VCaP (cell line): ENCODE results near the gene LMO2.
"Not testable (repeated sequence)": the region's sequence is repeated elsewhere in the genome, so short reads cannot be mapped to it uniquely, and the experiment has no call there.

Experiments
- H3K27ac ChIP-seq: fragments of 450-650 bp; 2 replicates; pipeline ENCODE4 v1.5.1; 2017
- TF ChIP-seq, protein P1 (sequence below): fragments of 450-650 bp; conservative IDR thresholded peaks from 2 replicates; pipeline ENCODE4 v1.5.1; 2017; ENCODE audit warnings: mild to moderate bottlenecking, moderate library complexity

LMO2 gene

GRCh38 chr11:33923626-33924025 is 31.8 kb upstream of the LMO2 start:
- TF ChIP-seq, protein P1, sequence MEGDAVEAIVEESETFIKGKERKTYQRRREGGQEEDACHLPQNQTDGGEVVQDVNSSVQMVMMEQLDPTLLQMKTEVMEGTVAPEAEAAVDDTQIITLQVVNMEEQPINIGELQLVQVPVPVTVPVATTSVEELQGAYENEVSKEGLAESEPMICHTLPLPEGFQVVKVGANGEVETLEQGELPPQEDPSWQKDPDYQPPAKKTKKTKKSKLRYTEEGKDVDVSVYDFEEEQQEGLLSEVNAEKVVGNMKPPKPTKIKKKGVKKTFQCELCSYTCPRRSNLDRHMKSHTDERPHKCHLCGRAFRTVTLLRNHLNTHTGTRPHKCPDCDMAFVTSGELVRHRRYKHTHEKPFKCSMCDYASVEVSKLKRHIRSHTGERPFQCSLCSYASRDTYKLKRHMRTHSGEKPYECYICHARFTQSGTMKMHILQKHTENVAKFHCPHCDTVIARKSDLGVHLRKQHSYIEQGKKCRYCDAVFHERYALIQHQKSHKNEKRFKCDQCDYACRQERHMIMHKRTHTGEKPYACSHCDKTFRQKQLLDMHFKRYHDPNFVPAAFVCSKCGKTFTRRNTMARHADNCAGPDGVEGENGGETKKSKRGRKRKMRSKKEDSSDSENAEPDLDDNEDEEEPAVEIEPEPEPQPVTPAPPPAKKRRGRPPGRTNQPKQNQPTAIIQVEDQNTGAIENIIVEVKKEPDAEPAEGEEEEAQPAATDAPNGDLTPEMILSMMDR: no peak

GRCh38 chr11:33920838-33921613 is 29.1 kb upstream of the LMO2 start:
- TF ChIP-seq, protein P1: no peak

More at GRCh38 chr11:33923626-33924025, 31.8 kb upstream of the LMO2 start:
- H3K27ac ChIP-seq: no peak overlapping the region

GRCh38 chr11:33919645-33920044 is 27.8 kb upstream of the LMO2 start:
- no peak overlapping the region for H3K27ac ChIP-seq

More at GRCh38 chr11:33920838-33921613, 29.1 kb upstream of the LMO2 start:
- no peak overlapping the region for H3K27ac ChIP-seq

DNA sequence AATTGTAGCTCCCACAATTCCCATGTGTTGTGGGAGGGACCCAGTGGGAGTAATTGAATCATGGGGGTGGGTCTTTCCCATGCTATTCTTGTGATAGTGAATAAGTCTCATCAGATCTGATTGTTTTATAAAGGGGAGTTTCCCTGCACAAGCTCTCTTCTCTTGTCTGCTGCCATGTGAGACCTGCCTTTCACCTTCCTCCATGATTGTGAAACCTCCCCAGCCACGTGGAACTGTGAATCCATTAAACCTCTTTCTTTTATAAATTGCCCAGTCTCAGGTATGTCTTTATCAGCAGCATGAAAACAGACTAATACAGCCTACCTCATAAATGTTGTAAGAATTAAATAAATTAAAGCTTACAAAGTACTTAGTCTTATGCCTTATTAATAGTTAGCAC is 25.5 kb upstream of the LMO2 start:
- not testable (repeated sequence) for H3K27ac ChIP-seq

More at GRCh38 chr11:33919645-33920044, 27.8 kb upstream of the LMO2 start:
- TF ChIP-seq, protein P1: no peak

DNA sequence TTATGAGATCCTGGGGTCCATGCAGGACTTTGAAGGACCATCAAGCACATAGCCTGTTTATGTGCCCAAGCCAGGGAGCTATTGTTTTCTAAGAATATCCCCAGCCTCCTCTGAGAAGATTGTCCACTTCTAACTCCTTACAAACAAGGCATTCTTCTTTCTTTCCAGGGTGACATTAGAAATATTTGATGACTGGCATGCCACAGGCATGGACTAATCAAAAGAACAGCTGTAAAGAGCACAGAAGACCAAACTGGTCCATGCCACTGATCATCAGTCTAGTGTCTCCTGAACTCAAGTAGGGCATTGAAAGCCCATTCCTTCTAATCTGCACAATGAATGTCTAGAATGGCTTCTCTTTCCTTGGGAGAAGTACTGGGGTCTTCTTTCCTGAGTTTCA is 24.9 kb upstream of the LMO2 start:
- TF ChIP-seq, protein P1: no peak
- H3K27ac ChIP-seq: no peak overlapping the region

DNA sequence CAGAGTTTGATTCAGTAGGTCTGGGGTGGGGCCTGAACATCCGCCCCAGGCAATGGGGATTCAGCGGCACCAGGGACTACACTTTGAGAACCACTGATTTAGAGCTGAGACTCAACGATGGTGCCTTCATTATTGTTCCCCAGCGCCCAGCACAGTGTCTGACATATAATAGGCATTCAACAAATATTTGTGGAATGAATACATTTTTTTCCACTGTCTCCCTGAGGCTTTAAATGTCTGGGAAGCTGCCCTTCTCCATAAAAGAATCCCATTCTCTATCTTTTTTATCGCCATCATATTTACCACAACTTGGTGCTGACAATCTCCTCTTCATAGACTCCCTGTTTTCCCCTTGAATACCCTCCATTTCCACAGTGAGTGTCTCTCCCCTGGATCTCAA is 23.6 kb upstream of the LMO2 start:
- H3K27ac ChIP-seq: no peak overlapping the region
- TF ChIP-seq, protein P1: no peak

DNA sequence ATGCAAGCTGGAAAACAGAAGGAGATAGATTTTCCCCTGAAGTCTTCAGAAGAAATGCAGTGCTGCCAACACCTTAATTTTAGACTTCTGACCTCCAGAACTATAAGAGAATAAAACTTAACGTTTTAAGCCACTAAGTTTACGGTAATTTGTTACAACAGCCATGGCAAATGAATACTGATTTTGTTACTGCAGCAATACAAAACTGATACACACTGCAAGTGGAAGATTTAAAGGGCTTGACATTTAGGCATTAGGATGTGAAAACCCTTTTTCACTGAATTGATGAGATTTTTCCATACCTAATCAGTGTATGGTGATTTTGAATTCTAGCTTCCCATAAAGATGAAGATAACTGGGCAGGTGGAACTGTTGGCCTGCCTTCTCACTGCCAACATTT is 22.1 kb upstream of the LMO2 start:
- TF ChIP-seq, protein P1: no peak
- no peak overlapping the region for H3K27ac ChIP-seq
